T1000 (cell line): ENCODE measurements around the gene ZFP62.

Experiments
- DNase-seq: peaks from one replicate; lab custom pipeline; 2025; ENCODE audit warnings: mixed read lengths; lab: John Stamatoyannopoulos, UW

ZFP62 gene

DNA sequence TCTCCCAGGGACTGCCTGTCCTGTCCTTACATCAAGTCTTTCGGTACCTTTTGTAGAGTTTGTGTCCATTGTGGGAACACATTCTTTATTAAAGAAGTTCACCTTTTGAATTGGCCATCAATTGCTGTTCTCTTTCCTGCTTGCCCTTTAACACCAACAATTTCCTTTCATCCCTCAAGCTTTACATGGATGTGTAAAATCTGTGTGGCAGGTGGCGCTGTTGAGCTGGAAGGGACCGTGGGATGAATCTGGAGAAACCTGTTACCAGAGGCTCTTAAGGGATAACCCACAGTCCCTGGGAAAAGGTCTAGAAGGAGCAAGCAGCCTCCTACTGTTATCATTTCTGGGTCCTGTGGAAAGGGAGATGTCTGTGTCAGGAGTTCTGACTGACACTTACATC is 7.9 kb upstream of the ZFP62 start:
- DNase-seq: peak; percentile 10

DNA sequence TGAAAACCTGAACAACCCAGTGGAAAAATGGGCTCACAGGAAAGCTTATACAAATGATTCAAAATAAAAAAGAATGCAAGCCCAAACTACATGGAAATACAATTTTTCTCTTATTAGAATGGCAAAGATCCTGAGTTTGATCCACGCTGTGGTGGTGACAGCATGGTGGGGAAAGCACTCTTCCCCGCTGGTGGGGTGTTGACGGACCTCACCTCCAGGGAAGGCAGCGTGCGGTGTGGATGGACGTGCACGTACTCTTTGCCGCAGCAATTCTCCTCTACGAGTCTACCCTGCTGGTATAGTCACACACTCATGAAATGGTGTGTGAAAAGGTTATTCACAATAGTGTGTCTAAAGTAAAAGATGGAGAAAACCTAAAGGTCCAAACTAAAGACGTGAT is 5.9 kb upstream of the ZFP62 start:
- no peak for DNase-seq

DNA sequence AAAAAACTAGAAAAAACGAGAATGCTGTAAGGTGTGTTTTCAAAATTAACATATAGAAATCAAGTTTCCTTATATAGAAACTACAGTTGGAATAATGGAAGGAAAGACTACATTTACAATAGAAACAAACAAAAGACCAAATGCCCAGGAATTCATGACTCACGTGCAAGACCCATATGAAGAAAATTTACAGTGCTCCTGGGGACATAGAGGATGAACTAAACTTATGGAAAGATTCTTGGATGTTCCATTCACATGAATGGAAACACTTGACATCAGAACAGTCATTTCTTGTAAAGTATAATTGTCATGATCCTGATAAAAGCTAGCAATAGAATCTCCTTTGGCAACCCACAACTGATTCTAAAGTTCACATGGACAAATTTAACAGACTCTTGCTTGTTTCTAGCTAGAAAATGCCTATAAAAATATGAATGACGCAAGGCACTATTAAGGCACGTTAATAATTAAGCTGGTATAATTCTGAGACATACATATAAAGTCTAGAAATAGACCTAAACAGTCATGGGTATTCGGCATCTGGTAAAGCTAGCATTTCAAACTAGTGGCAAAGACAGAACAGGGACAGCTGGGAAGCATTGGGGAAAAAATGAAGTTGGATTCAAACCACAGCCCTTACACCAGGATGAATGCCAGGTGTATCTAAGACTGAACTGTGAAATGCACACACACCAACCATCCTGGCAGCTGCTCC is 5.1 kb upstream of the ZFP62 start:
- no peak for DNase-seq

DNA sequence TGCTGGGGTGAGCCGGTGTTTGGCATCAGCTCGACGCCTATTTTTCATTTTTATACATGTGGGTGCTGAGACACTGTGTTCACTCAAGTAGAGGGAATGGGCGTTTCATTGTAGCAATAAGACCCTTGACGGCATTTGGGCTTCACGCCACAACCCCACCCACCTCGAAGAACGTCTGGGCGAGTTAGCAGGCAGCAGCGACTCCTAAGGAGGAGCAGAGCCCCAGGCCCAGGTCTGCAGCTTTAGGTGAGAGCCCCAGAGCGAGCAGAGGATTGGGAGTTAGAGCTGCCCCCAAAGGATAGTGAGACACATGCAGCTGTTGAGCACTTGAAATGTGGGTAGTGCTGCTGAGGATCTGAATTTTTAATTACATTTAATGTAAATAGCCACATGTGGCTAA is 1.6 kb upstream of the ZFP62 start:
- no peak for DNase-seq

DNA sequence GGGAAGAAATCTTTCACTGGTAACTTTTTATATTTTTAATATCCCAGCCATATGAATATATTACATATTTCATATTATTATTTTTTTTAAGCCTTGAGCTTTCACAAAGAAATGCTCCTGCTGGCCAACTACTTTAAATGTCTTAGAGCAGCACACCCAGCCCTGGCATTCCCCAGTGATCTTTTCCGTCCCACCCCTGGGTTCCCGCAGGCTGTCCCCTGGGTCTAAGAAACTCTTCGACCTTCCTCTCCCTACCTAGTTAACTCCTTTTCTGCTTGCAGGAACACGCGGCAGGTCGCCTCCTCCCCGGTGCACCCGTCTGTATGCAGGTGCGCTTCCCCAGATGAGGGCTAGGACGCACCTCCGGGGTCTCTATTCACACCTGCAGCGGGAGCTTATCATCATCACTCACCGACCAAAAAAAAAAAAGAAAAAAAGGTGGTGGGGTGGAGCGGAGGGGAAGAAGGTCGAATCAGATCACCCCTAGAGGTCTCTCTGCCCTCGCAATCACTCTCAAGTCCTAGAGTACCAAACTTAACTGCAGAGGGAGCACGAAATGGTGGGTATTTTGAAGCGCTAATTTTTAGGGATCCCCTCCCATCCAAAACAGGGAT is 696 bp downstream of the ZFP62 start:
- no peak for DNase-seq

DNA sequence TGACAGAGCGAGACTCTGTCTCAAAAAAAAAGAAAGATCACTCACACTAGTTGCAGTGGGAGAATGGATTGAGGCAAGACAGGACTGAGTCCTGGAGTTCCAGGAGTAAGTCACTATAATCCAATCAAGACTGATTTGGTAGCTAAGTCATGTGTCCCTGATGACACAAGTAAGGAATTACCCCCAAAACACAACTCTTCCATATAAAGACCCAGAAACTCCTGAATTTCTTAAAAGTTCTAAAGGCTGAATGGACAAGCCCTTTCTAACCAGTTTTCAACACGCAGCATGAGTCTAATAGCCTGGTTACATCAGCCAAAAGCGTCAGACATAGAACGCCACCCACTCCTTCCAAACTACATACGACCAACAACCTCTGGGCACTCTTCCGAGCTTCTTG is 2.5 kb downstream of the ZFP62 start:
- no peak for DNase-seq

DNA sequence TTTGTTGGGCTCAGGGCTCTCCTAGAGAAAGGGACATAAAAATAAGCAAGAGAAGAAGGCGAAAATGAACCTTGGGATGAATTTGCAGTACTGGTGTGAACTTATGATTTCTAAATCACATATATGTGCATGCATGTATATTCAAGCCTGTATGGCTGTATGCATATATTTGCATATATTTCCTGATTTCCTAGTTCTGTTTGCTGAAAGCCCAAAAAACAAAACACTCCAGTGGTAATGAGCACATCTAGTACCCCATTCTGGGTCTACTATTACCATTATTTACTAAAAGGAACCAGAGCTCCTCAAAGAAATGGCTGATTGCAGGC is 7.3 kb downstream of the ZFP62 start:
- DNase-seq: no peak

DNA sequence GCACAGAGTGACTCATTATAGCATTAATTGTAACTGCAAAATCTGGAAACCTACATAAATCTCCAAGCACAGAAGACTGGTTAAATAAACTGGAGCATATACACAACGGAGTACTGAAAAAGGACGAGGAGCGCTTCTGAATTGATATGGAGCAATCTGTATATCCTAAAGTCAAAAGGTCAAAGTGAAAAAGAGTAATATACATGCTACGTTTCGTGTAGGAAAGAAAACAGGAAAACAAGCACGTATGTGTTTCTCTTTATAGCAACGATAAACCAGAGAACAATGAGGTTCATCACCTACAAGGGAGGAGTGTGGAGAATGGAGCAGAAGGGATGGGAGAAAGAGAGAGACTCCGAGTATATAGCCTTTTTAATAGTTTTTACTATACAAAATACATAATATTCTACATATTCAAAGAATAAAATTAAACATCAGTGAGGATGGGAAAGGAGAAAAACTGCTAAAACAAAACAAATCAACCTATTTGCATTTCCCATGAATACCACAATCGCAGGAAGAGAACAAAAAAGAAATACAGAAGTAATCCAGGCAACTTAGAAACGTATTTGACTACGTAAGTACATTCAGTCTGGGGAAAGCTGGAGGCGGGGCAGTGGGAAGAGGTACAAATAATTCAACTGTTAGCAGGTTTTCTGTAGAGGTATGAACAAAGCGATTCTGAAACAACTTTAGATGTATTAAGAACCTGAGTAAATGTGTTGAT is 7.8 kb downstream of the ZFP62 start:
- DNase-seq: no peak

DNA sequence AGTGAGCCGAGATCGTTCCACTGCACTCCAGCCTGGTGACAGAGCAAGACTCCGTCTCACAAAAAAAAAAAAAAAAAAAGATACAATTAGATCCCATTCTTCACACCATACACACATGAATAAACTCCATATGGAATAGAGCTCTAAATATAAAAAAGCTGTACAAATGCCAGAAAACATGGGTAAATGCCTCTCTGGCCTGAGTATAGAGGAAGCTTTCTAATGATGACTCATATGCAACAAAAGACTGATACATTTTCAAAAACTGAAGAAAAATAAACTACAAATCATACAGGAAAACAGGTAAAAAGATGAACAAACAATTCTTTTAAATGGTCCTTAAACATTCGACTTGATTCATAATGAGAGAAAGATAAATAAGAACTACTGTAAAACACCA is 8.6 kb downstream of the ZFP62 start:
- DNase-seq: no peak

DNA sequence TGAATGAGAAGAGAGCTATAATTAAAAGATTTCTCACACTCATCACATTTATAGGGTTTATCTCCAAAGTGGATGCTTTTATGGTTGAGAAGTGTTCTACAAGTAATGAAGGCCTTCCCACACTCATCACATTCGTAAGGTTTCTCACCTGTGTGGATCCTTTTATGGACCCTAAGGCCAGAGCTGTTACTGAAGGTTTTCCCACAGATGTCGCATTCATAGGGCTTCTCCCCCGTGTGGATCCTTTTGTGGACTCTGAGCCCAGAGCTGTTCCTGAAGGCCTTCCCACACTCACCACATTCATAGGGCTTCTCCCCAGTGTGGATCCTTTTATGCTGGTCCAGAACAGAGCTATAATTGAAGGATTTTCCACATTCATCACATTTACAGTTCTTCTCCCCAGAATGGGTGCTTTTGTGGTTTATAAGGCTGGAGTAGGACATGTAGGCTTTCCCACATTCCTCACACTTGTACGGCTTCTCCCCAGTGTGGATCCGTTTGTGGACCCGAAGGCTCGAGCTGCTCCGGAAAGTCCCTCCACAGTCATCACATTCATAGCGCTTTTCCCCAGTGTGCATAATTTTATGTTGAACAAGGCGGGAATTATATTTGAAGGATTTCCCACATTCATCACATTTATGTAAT is 10.5 kb downstream of the ZFP62 start:
- no peak for DNase-seq

DNA sequence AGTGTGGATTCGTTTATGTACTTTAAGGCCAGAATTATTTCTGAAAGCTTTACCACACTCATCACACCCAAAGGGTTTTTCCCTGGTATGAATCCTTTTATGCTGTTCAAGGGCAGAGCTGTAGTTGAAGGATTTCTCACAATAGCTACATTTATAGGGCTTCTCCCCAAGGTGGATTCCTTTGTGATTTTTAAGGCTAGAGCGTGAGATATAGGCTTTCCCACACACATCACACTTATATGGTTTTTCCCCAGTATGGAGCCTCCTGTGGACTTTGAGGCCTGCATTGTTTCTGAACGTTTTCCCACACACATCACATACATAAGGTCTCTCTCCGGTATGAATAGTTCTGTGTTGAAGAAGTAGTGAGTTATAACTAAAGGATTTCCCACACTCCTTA is 11.2 kb downstream of the ZFP62 start:
- DNase-seq: no peak

DNA sequence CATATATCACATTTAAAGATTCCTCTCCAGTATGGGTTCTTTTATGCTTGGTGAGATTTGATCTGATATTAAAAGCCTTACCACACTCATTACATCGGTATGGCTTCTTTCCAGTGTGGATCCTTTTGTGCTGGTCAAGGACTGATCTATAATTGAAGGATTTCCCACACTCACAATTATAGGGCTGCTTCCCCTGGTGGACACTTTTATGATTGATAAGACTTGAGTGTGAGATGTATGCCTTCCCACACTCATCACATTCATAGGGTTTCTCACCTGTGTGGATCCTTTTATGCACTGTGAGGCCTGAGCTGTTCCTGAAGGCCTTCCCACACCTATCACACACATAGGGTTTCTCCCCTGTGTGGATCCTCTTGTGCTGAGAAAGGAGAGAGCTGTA is 12.2 kb downstream of the ZFP62 start:
- no peak for DNase-seq

DNA sequence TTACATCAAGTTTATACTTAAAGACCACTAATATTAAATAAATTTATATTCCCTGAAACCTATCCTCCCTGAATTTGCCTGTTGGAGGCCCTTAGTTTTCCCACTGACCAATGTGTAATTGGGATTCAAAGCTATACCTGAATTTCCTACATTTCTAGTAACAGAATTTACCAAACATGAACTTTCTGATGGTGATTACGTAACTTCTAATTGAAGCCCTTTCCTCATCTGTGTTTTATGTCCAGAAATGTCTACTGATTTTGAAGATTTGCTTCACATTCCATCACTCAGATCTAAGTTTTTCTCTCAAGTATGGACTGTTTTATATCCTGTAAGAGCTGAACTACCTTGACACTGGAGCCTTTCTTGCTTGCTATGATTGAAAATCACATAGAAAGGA is 12.8 kb downstream of the ZFP62 start:
- no peak for DNase-seq

DNA sequence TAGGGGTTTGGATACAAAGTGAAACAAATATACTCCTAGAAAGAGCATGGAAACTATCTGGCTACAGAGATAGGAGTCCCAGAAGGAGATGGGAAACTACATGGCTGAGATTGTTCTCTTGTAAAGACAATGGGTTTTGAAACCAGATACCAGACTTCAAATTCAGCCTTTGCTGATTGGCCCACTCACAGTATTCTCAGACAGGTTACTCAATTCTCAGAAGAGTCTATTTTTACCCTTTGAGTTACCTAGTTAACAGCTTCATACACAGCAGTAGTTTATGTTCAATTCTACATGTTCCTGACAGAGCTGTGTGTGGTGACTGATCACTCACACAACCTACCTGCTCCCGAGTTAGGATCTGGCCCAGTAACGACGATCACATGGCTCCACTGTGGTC is 14.1 kb downstream of the ZFP62 start:
- DNase-seq: no peak

DNA sequence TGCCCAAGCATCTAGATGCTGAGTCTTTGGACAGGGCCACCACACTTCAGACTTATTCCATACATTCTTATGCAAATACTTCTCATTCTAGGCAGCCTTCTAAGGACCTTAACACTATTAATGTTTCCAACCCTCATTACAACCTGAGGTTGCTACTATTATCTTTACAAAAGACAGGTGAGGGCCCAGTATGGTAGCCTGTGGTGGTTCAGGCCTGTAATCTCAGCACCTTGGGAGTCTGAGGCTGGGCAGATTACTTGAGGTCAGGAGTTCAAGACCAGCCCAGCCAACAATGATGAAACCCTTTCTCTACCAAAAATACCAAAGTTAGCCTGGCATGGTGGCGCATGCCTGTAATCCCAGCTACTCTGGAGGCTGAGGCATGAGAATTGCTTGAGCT is 16.2 kb downstream of the ZFP62 start:
- no peak for DNase-seq

DNA sequence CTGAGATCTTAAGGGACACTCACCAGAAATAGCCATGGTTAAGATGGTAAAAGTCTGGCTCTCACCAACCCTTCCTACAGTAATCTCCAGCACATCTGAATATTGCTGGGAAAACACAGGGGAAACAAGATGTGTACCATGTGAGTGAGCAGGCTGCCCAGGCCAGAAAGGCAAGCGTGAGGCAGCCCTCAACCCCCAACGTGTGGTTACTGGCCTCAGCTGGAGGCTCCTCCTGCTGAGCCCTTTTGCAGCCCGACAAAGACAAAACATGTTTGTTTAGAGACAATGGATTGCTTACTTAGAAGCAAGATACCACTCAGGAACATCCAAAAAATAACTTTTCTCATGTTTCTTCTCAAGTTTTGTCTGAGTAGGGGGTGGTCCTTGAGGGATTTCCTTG is 16.6 kb downstream of the ZFP62 start:
- DNase-seq: no peak

DNA sequence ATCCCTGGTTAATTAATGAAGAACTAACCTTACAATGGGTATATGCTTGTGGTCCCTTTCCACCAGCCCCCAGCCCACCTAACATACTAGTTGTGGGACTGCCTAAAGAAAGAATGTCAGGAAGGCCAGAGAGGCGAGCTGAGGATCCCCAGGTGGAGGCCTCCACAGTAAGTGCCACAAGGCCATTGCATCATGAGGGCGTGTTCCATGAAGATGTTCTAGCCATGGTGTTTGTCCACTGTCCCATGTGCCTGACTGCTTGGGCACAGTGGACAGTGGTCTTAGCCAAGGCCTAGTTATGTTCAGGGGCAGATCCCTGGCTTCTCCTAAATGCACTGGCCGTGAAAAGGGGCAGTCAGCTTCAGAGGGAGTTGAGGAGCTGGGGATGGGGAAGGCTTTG is 21.1 kb downstream of the ZFP62 start:
- DNase-seq: no peak

DNA sequence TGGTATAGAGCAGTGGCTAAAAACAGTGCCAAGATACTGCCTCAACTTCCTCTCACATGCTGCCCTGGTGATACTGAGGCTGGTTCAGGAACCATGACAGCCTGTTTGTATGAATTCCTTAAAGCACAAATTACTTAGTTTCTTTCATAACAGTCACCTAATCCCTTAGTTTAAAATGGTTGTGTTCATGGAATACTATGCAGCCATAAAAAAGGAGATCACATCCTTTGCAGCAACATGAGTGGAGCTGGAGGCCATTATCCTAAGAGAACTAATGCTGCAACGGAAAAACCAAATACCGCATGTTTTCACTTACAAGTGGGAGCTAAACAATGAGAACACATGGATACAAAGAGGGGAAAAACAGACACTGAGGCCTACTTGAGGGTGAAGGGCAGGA is 21.8 kb downstream of the ZFP62 start:
- no peak for DNase-seq

DNA sequence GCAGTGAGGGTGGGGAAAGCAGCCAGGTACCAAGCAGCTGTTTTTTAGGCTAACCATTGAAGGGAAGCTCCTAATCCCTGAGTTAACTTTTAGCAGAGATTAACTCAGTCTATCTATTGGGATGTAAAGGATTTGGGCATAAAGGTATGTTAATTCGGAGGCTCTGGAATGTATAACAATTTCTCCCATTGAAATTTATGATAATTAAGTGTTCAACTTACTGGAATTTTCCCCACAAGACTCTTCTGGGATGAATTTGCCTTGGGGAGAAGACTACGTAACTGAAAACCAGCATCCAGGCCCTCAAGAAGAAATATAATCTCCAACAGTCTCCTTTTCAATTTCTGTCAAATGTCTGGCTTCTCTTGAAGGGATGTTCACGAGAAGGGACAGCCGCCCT is 23.6 kb downstream of the ZFP62 start:
- no peak for DNase-seq

DNA sequence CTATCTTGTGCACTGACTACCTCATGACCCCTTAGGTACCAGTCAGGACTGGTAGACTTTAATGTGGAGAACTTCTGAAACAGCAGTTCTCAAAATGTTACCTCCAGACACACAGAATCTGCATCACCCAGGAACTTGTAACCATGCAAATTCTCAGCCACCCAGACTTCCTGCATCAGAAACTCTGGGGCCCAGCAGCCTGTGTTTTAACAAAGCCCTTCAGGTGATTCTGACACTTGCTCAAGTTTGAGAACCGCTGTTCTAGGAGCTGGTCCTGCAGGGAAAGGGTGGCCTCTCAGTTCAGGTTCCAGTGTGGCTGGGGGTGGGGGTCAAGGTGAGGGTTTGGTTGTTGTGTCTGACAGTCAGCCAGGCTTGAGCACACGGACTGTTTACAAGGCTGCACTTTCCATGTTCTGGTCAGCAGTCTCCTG is 28.4 kb downstream of the ZFP62 start:
- DNase-seq: no peak

DNA sequence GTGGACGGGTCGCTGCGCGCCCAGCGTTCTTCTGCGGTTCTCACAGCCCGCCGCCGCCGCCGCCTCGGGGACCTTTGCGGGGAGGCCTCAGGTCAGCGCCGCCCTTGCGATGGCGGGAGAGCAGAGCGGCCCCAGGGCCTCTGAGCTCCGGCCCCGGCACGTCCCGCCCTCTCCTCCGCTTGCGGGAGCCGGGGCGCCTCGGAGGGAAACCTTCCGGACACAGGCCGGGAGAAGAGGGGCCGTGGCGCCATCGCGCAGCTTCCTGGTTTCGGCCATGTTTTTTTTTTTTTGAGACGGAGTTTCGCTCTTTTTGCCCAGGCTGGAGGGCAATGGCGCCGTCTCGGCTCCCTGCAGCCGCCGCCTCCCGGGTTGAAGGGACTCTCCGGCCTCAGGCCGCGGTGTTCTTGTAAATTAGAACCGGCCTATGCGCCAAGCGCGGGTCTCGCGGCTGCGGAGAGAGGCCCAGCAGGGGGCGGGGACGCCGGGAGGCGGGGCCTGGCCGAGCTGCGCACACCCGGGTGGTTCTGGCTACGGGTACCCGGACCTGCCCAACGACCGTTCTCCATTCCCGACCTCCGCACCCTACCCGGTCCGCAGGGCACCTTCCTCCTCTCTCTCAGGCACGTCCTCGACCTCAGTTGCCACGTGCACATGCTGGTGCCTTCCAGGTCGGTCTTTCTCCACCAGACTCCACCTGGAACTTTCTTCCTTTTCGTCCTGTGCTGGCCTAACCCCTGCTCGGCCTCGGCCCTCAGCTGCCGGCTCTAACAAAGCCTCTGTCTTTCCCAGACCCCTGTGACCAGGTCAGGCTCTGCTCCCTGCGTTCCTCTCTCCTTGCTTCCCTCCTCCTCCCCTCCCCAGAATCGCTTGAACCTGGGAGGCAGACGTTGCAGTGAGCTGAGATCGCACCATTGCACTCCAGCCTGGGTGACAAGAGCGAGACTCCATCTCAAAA is 29.7 kb downstream of the ZFP62 start:
- peak; percentile 47 for DNase-seq
